Esophagus muscularis mucosa (tissue), 3 donors: Measurements from ENCODE around the gene ATP5MC2.

Experiments
- EP300 ChIP-seq: sonication (generic); formaldehyde crosslinking; IDR thresholded peaks from one replicate; pipeline ENCODE4 v1.6.1; 2017; ENCODE audit warnings: antibody characterized with exemption
- POLR2AphosphoS5 ChIP-seq, 2 donors: sonication (generic); formaldehyde crosslinking; IDR thresholded peaks; one replicate each; pipeline ENCODE4 v1.6.1; 2017; ENCODE audit warnings: antibody characterized with exemption in 2 of 2

- TF ChIP-seq POLR2AphosphoS5 (IDR thresholded peaks at IDR 0.05), result no peak
- no peak for TF ChIP-seq EP300
These were observed 10.9 kb downstream of the ATP5MC2 start for GRCh38 chr12:53664936-53665335.
